B cell (primary cell): Measurements from ENCODE around the gene DNTT.

Source experiments
- EZH2 ChIP-seq: IDR thresholded peaks from 2 replicates; pipeline ENCODE4 v1.6.1; 2012; ENCODE audit warnings: borderline replicate concordance, low read depth, mild to moderate bottlenecking, moderate library complexity, low read length; ENCODE audit not compliant: insufficient read depth, poor library complexity, severe bottlenecking
- TF ChIP-seq, protein P1 (sequence below): fragments of 200-600 bp; IDR thresholded peaks from one replicate; pipeline ENCODE4 v1.8.0; 2022; ENCODE audit warnings: antibody characterized with exemption, mild to moderate bottlenecking

DNA sequence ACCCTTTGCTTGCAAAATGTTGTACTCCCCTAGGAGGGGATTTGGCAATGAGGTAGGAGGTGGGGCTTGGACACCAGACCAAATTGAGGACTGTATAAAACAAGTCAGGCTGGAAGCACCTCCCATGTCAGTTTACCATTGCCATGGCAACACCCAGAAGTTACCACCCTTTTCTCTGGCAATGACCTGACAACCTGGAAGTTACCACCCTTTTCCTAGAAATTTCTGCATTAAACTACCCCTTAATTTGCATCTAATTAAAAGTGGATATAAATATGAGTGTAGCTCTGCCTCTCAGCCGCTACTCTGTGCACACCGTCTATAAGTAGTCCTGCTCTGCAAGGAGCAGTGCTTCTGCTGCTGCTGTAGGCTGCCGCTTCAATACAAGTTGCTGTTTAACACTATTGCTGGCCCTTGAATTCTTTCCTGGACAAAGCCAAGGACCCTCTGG, 25.0 kb upstream of the DNTT start:
- TF ChIP-seq, protein P1, sequence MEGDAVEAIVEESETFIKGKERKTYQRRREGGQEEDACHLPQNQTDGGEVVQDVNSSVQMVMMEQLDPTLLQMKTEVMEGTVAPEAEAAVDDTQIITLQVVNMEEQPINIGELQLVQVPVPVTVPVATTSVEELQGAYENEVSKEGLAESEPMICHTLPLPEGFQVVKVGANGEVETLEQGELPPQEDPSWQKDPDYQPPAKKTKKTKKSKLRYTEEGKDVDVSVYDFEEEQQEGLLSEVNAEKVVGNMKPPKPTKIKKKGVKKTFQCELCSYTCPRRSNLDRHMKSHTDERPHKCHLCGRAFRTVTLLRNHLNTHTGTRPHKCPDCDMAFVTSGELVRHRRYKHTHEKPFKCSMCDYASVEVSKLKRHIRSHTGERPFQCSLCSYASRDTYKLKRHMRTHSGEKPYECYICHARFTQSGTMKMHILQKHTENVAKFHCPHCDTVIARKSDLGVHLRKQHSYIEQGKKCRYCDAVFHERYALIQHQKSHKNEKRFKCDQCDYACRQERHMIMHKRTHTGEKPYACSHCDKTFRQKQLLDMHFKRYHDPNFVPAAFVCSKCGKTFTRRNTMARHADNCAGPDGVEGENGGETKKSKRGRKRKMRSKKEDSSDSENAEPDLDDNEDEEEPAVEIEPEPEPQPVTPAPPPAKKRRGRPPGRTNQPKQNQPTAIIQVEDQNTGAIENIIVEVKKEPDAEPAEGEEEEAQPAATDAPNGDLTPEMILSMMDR = no peak
- no peak for TF ChIP-seq EZH2
